HepG2 (cell line): ENCODE data around the gene NIPAL3. TPM values are rescaled to one million over a fixed set of nuclear protein-coding genes. Genes with fewer than 3 reads are reported as not detected.

Experiments used
- ATAC-seq: fragments of 200-7000 bp; cut with Tn5 transposase; 3 replicates; pipeline ENCODE4 v1.9.1; 2020; ENCODE audit warnings: mild to moderate bottlenecking, moderate library complexity
- BruUV-seq: library from RNA; stranded (reverse); fragments of 400-500 nt; replicated peaks from 2 replicates; lab custom pipeline; 2021; lab: Mats Ljungman, UMichigan
- CTCF ChIA-PET: fragments of 300-600 bp; formaldehyde crosslinking; extraction: SDS; loops from one replicate; lab custom pipeline; 2021; ENCODE audit warnings: low total read pairs, inconsistent platforms, low intra/inter-chr PET ratio; lab: Yijun Ruan, JAX
- POLR2A ChIA-PET: fragments of 350-600 bp; sonication (Branson Sonifier 250); formaldehyde crosslinking; loops from one replicate; lab custom pipeline; 2020; ENCODE audit warnings: antibody characterized with exemption, inconsistent platforms; lab: Yijun Ruan, JAX
- DNase-seq: peaks from one replicate; pipeline ENCODE4 v3.0.0-alpha.2; 2015; ENCODE audit warnings: low spot score
- FAIRE-seq: peaks from 3 replicates; lab custom pipeline; 2011; peaks lifted over from hg19 to GRCh38; lab: Jason Lieb, UNC
- H2AFZ ChIP-seq: one replicate; pipeline ENCODE4 v1.6.1; 2011; ENCODE audit warnings: low read length, inconsistent platforms
- H3K27ac ChIP-seq: fragments of 300-600 bp; 3 replicates; pipeline ENCODE4 v1.8.0; 2011; ENCODE audit warnings: mixed run types, mild to moderate bottlenecking, mixed read lengths, low read length, inconsistent platforms; ENCODE audit not compliant: insufficient read depth; ENCODE audit errors: extremely low read length
- H3K27me3 ChIP-seq, 2 experiments: fragments of 200-600 bp in 1 of 2; 2 replicates in 1 of 2; 3 replicates in 1 of 2; pipeline versions ENCODE4 v1.6.0 to v1.8.0; 2011; ENCODE audit warnings: low read length in 2 of 2, mild to moderate bottlenecking in 2 of 2, moderate library complexity in 2 of 2, inconsistent platforms in 1 of 2; ENCODE audit not compliant: insufficient read depth in 2 of 2, control insufficient read depth in 1 of 2
- H3K36me3 ChIP-seq, 2 experiments: fragments of 200-600 bp in 1 of 2; replicated peaks in 1 of 2; 2 replicates in 1 of 2; 3 replicates in 1 of 2; pipeline versions ENCODE4 v1.5.1 to v1.8.0; 2011; ENCODE audit warnings: low read length in 2 of 2, inconsistent platforms in 1 of 2; ENCODE audit not compliant: insufficient read depth in 2 of 2, control insufficient read depth in 1 of 2
- H3K4me1 ChIP-seq: 2 replicates; pipeline ENCODE4 v1.5.1; 2012; ENCODE audit warnings: low read length, inconsistent platforms; ENCODE audit not compliant: insufficient read depth
- H3K4me2 ChIP-seq: 2 replicates; pipeline ENCODE4 v1.6.0; 2011; ENCODE audit warnings: low read depth, low read length, inconsistent platforms
- H3K4me3 ChIP-seq, 3 experiments: fragments of 200-600 bp in 1 of 3; sonication (generic), shearing (Covaris generic) in 1 of 3; replicated peaks in 1 of 3; 2 replicates each; pipeline ENCODE4 v1.5.1; 2011 to 2016; ENCODE audit warnings: low read length in 3 of 3, inconsistent platforms in 2 of 3, low read depth in 2 of 3, mild to moderate bottlenecking in 2 of 3, control low read depth in 1 of 3, mixed read lengths in 1 of 3; ENCODE audit not compliant: insufficient read depth in 1 of 3
- H3K79me2 ChIP-seq: one replicate; pipeline ENCODE4 v1.6.1; 2011; ENCODE audit warnings: low read length, inconsistent platforms; ENCODE audit not compliant: insufficient read depth
- H3K9ac ChIP-seq: 2 replicates; pipeline ENCODE4 v1.6.0; 2011; ENCODE audit warnings: mild to moderate bottlenecking, low read depth, low read length, inconsistent platforms; ENCODE audit not compliant: insufficient read depth
- H3K9me3 ChIP-seq: 2 replicates; pipeline ENCODE4 v1.5.1; 2012; ENCODE audit warnings: mild to moderate bottlenecking, low read length
- H4K20me1 ChIP-seq: 2 replicates; pipeline ENCODE4 v1.6.0; 2011; ENCODE audit warnings: inconsistent platforms, mild to moderate bottlenecking, low read length, moderate library complexity; ENCODE audit not compliant: insufficient read depth
- ARNT2 ChIP-seq: sonication (generic); formaldehyde crosslinking; IDR thresholded peaks from 2 replicates; pipeline ENCODE4 v1.8.0; 2022; ENCODE audit warnings: mild to moderate bottlenecking, low read depth, missing genetic modification reagents, moderate library complexity
- ESRRA ChIP-seq: sonication (generic); formaldehyde crosslinking; IDR thresholded peaks from 2 replicates; pipeline ENCODE4 v1.5.1; 2020; ENCODE audit warnings: mild to moderate bottlenecking, low read depth, missing genetic modification reagents
- HCFC1 ChIP-seq: fragments of 150-350 bp; IDR thresholded peaks from 2 replicates; pipeline ENCODE4 v1.6.1; 2014; ENCODE audit warnings: low read depth, low read length
- KDM5B ChIP-seq: sonication (generic); formaldehyde crosslinking; IDR thresholded peaks from 2 replicates; pipeline ENCODE4 v1.4.0; 2020; ENCODE audit warnings: missing genetic modification reagents, mild to moderate bottlenecking, borderline replicate concordance
- MIER3 ChIP-seq: IDR thresholded peaks from 2 replicates; pipeline ENCODE4 v1.6.1; 2016; ENCODE audit warnings: missing compliant biosample characterization, borderline replicate concordance
- MTA1 ChIP-seq: sonication (generic); formaldehyde crosslinking; IDR thresholded peaks from 2 replicates; pipeline ENCODE4 v1.4.0; 2020; ENCODE audit warnings: missing genetic modification reagents, mild to moderate bottlenecking, borderline replicate concordance
- POGZ ChIP-seq: sonication (generic); formaldehyde crosslinking; IDR thresholded peaks from 2 replicates; pipeline ENCODE4 v1.4.0; 2020; ENCODE audit warnings: mild to moderate bottlenecking, missing genetic modification reagents
- RORA ChIP-seq: sonication (generic); formaldehyde crosslinking; IDR thresholded peaks from 2 replicates; pipeline ENCODE4 v1.5.0; 2020; ENCODE audit warnings: mild to moderate bottlenecking, missing genetic modification reagents, moderate library complexity
- SYNCRIP ChIP-seq: fragments of 200-400 bp; formaldehyde crosslinking; IDR thresholded peaks from 2 replicates; pipeline ENCODE4 v1.6.1; 2018; ENCODE audit warnings: mild to moderate bottlenecking, low read depth, low read length; ENCODE audit not compliant: insufficient read depth
- ZFP36L2 ChIP-seq: sonication (generic); formaldehyde crosslinking; IDR thresholded peaks from 2 replicates; pipeline ENCODE4 v1.4.0; 2020; ENCODE audit warnings: missing genetic modification reagents
- ZFP82 ChIP-seq: sonication (generic); formaldehyde crosslinking; IDR thresholded peaks from 2 replicates; pipeline ENCODE4 v1.5.1; 2020; ENCODE audit warnings: mild to moderate bottlenecking, missing genetic modification reagents, borderline replicate concordance
- ZNF20 ChIP-seq: sonication (generic); formaldehyde crosslinking; IDR thresholded peaks from 2 replicates; pipeline ENCODE4 v1.4.0; 2020; ENCODE audit warnings: mild to moderate bottlenecking, moderate library complexity, missing genetic modification reagents
- ZNF577 ChIP-seq: sonication (generic); formaldehyde crosslinking; IDR thresholded peaks from 2 replicates; pipeline ENCODE4 v1.4.0; 2020; ENCODE audit warnings: mild to moderate bottlenecking, low read depth, missing genetic modification reagents, borderline replicate concordance
- ZNF607 ChIP-seq: sonication (generic); formaldehyde crosslinking; IDR thresholded peaks from 2 replicates; pipeline ENCODE4 v1.5.1; 2020; ENCODE audit warnings: missing genetic modification reagents, mild to moderate bottlenecking, borderline replicate concordance
- ZNF747 ChIP-seq: sonication (generic); formaldehyde crosslinking; IDR thresholded peaks from 2 replicates; pipeline ENCODE4 v1.8.1; 2023; ENCODE audit warnings: missing genetic modification reagents, mild to moderate bottlenecking, borderline replicate concordance
- WGBS: methylation state at CpG from one replicate; pipeline ENCODE4 v1.1.6; 2017; ENCODE audit warnings: low lambda C conversion rate; 5-methylcytosine and 5-hydroxymethylcytosine counted together
- in situ Hi-C: cut with HindIII; loops from 2 replicates; pipeline ENCODE4 v1.10.0; 2017; ENCODE audit warnings: low pct_unique_long_range_greater_than_20kb; ENCODE audit not compliant: extremely low pct_ligation_motif_present
- intact Hi-C: fragments of 100-400 bp; cut with micrococcal nuclease; formaldehyde crosslinking; loops from one replicate; pipeline ENCODE4 v1.10.0; 2022; ENCODE audit not compliant: unreplicated experiment
- polyA plus RNA-seq, 8 experiments: library from polyadenylated mRNA; depleted of rRNA in 3 of 8; stranded (reverse) in 7 of 8; unstranded in 1 of 8; fragments of >200 nt; fragmentation: Illumina TruSeq in 4 of 8; extraction: Trizol in 4 of 8; gene quantifications; 2 replicates each; pipeline versions ENCODE4 v1.2.1 to v1.2.3, GENCODE V29; 2011 to 2016; ENCODE audit warnings: low read depth in 4 of 8, missing spikeins in 1 of 8, mixed read lengths in 1 of 8; ENCODE audit not compliant: insufficient read depth in 1 of 8
- total RNA-seq, 5 experiments: library from RNA; depleted of rRNA; stranded (reverse); fragments of >200 nt; fragmentation: Illumina TruSeq; extraction: Trizol; gene quantifications; 2 replicates each; pipeline ENCODE4 v1.2.3, GENCODE V29; 2016; ENCODE audit warnings: low read depth in 1 of 5

Gene NIPAL3
- total and polyA plus RNA-seq, 2 of the 13 experiments (the other 11 are each of a cell fraction or from before 2014, with no cell fraction given): 5.6 to 8.6 TPM

DNA sequence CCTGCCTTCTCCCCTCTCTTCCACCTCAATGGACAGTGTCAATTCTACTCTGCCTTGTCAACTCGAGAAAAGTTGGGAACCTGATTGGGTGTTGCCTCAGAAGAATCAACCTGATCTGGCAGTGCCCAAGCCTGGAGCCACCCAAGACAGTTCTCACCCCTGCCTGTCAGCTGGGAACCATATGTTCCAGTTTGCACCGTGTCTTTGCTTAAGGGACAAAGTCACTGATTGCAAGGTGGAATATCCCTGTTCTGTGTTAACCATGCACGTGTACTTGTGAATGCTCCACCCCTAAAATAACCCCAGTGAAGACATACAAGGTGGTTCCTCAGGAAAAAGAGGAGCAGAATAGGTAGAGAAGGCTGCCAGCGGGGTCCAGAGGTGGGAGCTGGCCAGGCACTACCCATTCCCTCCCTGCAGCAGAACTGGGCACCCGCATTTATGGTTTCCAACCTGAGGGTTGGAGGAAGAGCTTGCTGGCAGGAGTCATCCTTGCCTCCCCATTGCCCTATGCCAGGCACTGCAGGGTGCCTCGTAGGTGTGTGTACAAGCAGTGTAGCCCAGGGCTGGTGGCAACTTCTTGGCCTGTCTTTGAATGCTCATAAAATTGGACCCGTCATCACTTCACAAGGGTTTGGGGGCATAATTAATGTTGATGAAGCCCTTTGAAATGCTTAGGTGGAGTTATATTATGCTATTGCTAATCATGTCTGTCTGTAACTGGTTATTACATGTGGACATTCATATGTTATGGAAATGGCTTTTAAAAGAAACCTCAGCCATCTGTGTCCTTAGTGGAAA is 11.3 kb downstream of the NIPAL3 start:
- Histone ChIP-seq H3K4me3 (no peak overlapping the region), H3K79me2 (no peaks in the 10 kb centered on the region), H4K20me1 (no peaks in the 10 kb centered on the region), H3K36me3 (0 out of 5 replicates have a peak, but pooled peaks cover 0 to 4% of the 10 kb centered on the region in 2 experiments), H3K9me3 (no peaks in the 10 kb centered on the region), H3K27me3 (no peaks in the 10 kb centered on the region), H2AFZ (no peak overlapping the region), H3K4me2 (no peak overlapping the region), H3K4me1 (0 out of 2 replicates have a peak, but pooled peaks cover 6% of the 10 kb centered on the region), H3K27ac (no peak overlapping the region), H3K9ac (no peak overlapping the region)
- in situ Hi-C loops (no loop called here), intact Hi-C loops (no loop called here)
- no TSS peak for BruUV-seq
- TF ChIP-seq ZNF577: no peak
- TF ChIP-seq RORA (CRISPR knock-in tag): no peak
- no peak for TF ChIP-seq POGZ (CRISPR knock-in tag)
- ATAC-seq (no peak), FAIRE-seq (no peak), DNase-seq (no peak)
- POLR2A ChIA-PET: no interaction called here
- CTCF ChIA-PET: no interaction called here
- 81% methylated on average over 5 of the region's 7 CpGs for WGBS

DNA sequence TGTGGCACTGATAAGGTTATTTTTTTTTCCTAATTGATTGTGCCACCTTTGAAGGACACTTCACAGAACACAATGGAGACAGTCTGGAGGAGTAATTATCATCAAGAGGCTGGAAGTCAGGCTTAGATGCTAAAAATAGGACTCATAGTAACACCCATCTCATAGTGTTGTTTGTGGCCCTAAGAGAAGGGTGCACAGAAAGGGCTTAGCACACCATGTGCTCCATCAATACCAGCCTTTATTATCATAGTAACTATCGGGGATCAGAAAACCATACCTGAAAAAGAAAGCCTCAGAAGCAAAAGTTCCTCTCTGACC is 11.9 kb downstream of the NIPAL3 start:
- no peaks in the 10 kb centered on the region for H3K9me3 ChIP-seq
- intact Hi-C loops (no loop called here), in situ Hi-C loops (no loop called here)
- H3K27me3 ChIP-seq: no peaks in the 10 kb centered on the region
- no peak overlapping the region for H3K27ac ChIP-seq
- no peaks in the 10 kb centered on the region for H3K36me3 ChIP-seq
- DNase-seq (no peak), FAIRE-seq (no peak), ATAC-seq (no peak)
- BruUV-seq: no TSS peak
- H2AFZ ChIP-seq: no peak overlapping the region
- no peak overlapping the region for H3K4me3 ChIP-seq
- H4K20me1 ChIP-seq: no peaks in the 10 kb centered on the region
- 0 out of 2 replicates have a peak, but pooled peaks cover 6% of the 10 kb centered on the region for H3K4me1 ChIP-seq
- ChIA-PET POLR2A (no interaction called here), CTCF (no interaction called here)
- no peak overlapping the region for H3K4me2 ChIP-seq
- WGBS: 100% methylated on average over 1 of the region's 1 CpG
- no peaks in the 10 kb centered on the region for H3K79me2 ChIP-seq
- H3K9ac ChIP-seq: no peak overlapping the region
- TF ChIP-seq MTA1 (no peak), ARNT2 (no peak), HCFC1 (no peak), ESRRA (CRISPR knock-in tag) (no peak), ZNF577 (no peak), ZNF607 (CRISPR knock-in tag) (no peak), SYNCRIP (no peak), MIER3 (CRISPR knock-in tag) (no peak), ZNF20 (CRISPR knock-in tag) (no peak), ZFP36L2 (CRISPR knock-in tag) (no peak), KDM5B (no peak), ZFP82 (CRISPR knock-in tag) (no peak), ZNF747 (no peak)
